Astrocyte (in vitro differentiated cells and primary cell): ENCODE results near the gene CORO6. TPM values are rescaled to one million over a fixed set of nuclear protein-coding genes. Genes with fewer than 3 reads are reported as not detected.

Source experiments
- DNase-seq: peaks from one replicate; pipeline ENCODE4 v3.0.0-alpha.2; 2010; ENCODE audit warnings: low read depth
- FAIRE-seq: peaks from 2 replicates; lab custom pipeline; 2011; peaks lifted over from hg19 to GRCh38; lab: Jason Lieb, UNC
- H2AFZ ChIP-seq: 2 replicates; pipeline ENCODE4 v1.6.0; 2012; ENCODE audit warnings: low read depth, low read length, inconsistent platforms
- H3K27ac ChIP-seq: 2 replicates; pipeline ENCODE4 v1.5.1; 2011; ENCODE audit warnings: low read depth, low read length, inconsistent platforms
- H3K27me3 ChIP-seq: 2 replicates; pipeline ENCODE4 v1.6.0; 2011; ENCODE audit warnings: low read length, inconsistent platforms; ENCODE audit not compliant: insufficient read depth
- H3K36me3 ChIP-seq: 2 replicates; pipeline ENCODE4 v1.5.1; 2011; ENCODE audit warnings: low read length, inconsistent platforms; ENCODE audit not compliant: insufficient read depth
- H3K4me1 ChIP-seq: 2 replicates; pipeline ENCODE4 v1.5.1; 2011; ENCODE audit warnings: low read length, inconsistent platforms; ENCODE audit not compliant: insufficient read depth
- H3K4me2 ChIP-seq: 2 replicates; pipeline ENCODE4 v1.6.0; 2012; ENCODE audit warnings: low read length, inconsistent platforms
- H3K4me3 ChIP-seq: 2 replicates; pipeline ENCODE4 v1.5.1; 2011; ENCODE audit warnings: low read depth, mild to moderate bottlenecking, low read length, inconsistent platforms; ENCODE audit not compliant: insufficient read depth
- H3K79me2 ChIP-seq: 2 replicates; pipeline ENCODE4 v1.6.0; 2012; ENCODE audit warnings: mild to moderate bottlenecking, low read length, inconsistent platforms; ENCODE audit not compliant: insufficient read depth
- H3K9ac ChIP-seq: 2 replicates; pipeline ENCODE4 v1.6.0; 2012; ENCODE audit warnings: mild to moderate bottlenecking, low read length, inconsistent platforms
- H3K9me3 ChIP-seq: 2 replicates; pipeline ENCODE4 v1.5.1; 2012; ENCODE audit warnings: low read depth, mild to moderate bottlenecking, low read length, inconsistent platforms; ENCODE audit not compliant: insufficient read depth
- H4K20me1 ChIP-seq: 2 replicates; pipeline ENCODE4 v1.6.0; 2012; ENCODE audit warnings: low read length, inconsistent platforms; ENCODE audit not compliant: insufficient read depth
- H3K27ac Mint-ChIP-seq: one replicate; pipeline ENCODE4 v1.8.0; 2021; ENCODE audit warnings: mild to moderate bottlenecking, mixed read lengths; ENCODE audit not compliant: unreplicated experiment
- H3K27me3 Mint-ChIP-seq: one replicate; pipeline ENCODE4 v1.8.0; 2021; ENCODE audit warnings: low read depth, mixed read lengths; ENCODE audit not compliant: unreplicated experiment
- H3K36me3 Mint-ChIP-seq: one replicate; pipeline ENCODE4 v1.8.0; 2021; ENCODE audit warnings: low read depth, mixed read lengths; ENCODE audit not compliant: unreplicated experiment
- H3K4me1 Mint-ChIP-seq: one replicate; pipeline ENCODE4 v1.8.0; 2021; ENCODE audit warnings: low read depth, mixed read lengths; ENCODE audit not compliant: unreplicated experiment
- H3K4me3 Mint-ChIP-seq: one replicate; pipeline ENCODE4 v1.8.0; 2021; ENCODE audit warnings: mild to moderate bottlenecking, moderate library complexity, mixed read lengths; ENCODE audit not compliant: unreplicated experiment
- H3K9me3 Mint-ChIP-seq: one replicate; pipeline ENCODE4 v1.8.0; 2021; ENCODE audit warnings: mild to moderate bottlenecking, mixed read lengths; ENCODE audit not compliant: unreplicated experiment
- EZH2 ChIP-seq: IDR thresholded peaks from 2 replicates; pipeline ENCODE4 v1.6.1; 2012; ENCODE audit warnings: mild to moderate bottlenecking, low read length, inconsistent platforms; ENCODE audit not compliant: insufficient read depth
- total RNA-seq: library from RNA; stranded (reverse); gene quantifications from 2 replicates; pipeline ENCODE4 v1.2.1, GENCODE V29; 2021
- TF ChIP-seq, protein P1 (sequence below): IDR thresholded peaks from 2 replicates; pipeline ENCODE4 v1.5.1; 2011; ENCODE audit warnings: low read depth, mild to moderate bottlenecking, inconsistent platforms, low read length, moderate library complexity; ENCODE audit not compliant: insufficient read depth

Gene CORO6
- total RNA-seq, 1 donor from 2014 or later: 8.9 TPM

DNA sequence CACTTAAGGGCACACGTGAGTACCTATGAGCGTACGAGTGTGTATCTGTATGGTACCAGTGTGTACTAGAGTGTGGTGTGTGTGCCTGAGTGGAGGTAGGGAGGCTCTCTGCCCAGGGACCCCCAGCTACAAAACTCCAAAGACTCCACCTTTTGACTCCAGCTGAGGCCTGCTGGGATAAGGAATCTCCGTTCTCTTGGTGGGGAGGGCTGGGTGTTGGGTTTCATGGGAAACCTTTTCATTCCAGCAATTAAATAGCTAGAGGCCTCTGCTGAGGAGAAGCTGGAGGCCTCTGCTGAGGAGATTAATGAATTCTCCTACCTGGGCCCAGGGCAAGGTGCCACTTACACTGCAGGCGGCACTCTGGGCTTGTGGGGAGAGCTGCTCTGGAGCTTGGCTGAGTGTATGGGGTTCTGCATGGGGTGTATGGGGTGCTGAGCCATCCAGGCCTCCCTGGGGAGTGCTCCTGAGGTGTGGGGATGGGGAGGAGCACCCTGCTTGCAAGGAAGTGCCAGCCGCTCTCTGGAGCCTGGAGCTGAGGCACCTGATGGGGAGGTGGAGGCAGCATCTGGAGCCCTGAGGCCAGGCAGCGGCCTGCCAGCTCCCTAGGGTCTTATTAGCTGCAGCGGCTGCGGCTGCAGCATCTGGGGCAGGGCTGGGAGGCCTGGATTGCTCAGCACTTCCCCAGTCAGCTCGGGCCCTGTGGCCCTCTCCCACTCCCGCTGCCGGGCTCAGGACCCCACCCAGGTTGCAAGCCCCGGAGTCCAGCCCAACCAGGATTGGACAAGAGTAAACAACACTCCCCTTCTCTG, 25.1 kb downstream of the CORO6 start:
- Histone ChIP-seq H3K27me3 (peaks cover 12% of the 10 kb centered on the region), H2AFZ (no peak overlapping the region), H3K4me3 (no peak overlapping the region), H3K4me1 (peaks cover 15% of the 10 kb centered on the region), H3K9me3 (no peaks in the 10 kb centered on the region), H4K20me1 (peaks cover 56% of the 10 kb centered on the region), H3K9ac (no peak overlapping the region), H3K4me2 (no peak overlapping the region), H3K36me3 (no peaks in the 10 kb centered on the region), H3K79me2 (peaks cover 6% of the 10 kb centered on the region), H3K27ac (no peak overlapping the region)
- Mint-ChIP-seq H3K27me3 (no peaks in the 10 kb centered on the region), H3K4me3 (no peak overlapping the region), H3K4me1 (peaks cover 5% of the 10 kb centered on the region), H3K27ac (no peak overlapping the region), H3K9me3 (no peaks in the 10 kb centered on the region), H3K36me3 (no peaks in the 10 kb centered on the region)
- FAIRE-seq (no peak), DNase-seq (no peak)
- no peak for TF ChIP-seq EZH2
- TF ChIP-seq, protein P1, sequence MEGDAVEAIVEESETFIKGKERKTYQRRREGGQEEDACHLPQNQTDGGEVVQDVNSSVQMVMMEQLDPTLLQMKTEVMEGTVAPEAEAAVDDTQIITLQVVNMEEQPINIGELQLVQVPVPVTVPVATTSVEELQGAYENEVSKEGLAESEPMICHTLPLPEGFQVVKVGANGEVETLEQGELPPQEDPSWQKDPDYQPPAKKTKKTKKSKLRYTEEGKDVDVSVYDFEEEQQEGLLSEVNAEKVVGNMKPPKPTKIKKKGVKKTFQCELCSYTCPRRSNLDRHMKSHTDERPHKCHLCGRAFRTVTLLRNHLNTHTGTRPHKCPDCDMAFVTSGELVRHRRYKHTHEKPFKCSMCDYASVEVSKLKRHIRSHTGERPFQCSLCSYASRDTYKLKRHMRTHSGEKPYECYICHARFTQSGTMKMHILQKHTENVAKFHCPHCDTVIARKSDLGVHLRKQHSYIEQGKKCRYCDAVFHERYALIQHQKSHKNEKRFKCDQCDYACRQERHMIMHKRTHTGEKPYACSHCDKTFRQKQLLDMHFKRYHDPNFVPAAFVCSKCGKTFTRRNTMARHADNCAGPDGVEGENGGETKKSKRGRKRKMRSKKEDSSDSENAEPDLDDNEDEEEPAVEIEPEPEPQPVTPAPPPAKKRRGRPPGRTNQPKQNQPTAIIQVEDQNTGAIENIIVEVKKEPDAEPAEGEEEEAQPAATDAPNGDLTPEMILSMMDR: no peak

DNA sequence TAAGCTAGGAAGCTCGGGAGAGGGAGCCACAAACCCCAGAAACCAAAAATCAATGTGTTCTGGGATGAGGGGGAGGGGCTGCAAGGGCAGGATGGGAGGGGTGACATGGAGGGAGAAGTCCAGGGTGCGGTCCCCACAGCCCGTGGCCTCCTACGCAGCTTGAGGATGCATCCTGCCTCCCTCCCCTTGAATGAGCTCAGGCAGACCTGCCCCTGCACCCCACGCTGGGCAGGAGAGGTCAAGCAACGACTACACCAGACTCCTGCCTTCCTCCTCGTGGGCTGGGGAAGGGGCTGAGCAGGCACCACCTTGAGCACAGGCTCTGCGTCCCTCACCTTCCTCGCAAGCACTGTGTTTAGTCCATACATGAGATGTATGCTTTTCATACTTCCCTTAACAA, 25.9 kb downstream of the CORO6 start:
- H2AFZ ChIP-seq: no peak overlapping the region
- no peaks in the 10 kb centered on the region for H3K27me3 Mint-ChIP-seq
- peaks cover 6% of the 10 kb centered on the region for H3K79me2 ChIP-seq
- H3K4me2 ChIP-seq: no peak overlapping the region
- no peaks in the 10 kb centered on the region for H3K9me3 Mint-ChIP-seq
- peaks cover 53% of the 10 kb centered on the region for H4K20me1 ChIP-seq
- DNase-seq: no peak
- peaks cover 12% of the 10 kb centered on the region for H3K27me3 ChIP-seq
- no peak overlapping the region for H3K4me3 ChIP-seq
- H3K4me1 Mint-ChIP-seq: peaks cover 8% of the 10 kb centered on the region
- no peak overlapping the region for H3K9ac ChIP-seq
- no peak overlapping the region for H3K27ac Mint-ChIP-seq
- H3K27ac ChIP-seq: no peak overlapping the region
- FAIRE-seq: no peak
- H3K36me3 Mint-ChIP-seq: no peaks in the 10 kb centered on the region
- no peak for TF ChIP-seq EZH2
- TF ChIP-seq, protein P1: no peak
- H3K9me3 ChIP-seq: no peaks in the 10 kb centered on the region
- H3K36me3 ChIP-seq: no peaks in the 10 kb centered on the region
- no peak overlapping the region for H3K4me3 Mint-ChIP-seq
- H3K4me1 ChIP-seq: peaks cover 22% of the 10 kb centered on the region
